WTC11 (cell line): ENCODE results near the gene UGT1A8.

Experiments
- CTCF ChIP-seq: fragments of 200-600 bp; IDR thresholded peaks from 2 replicates; pipeline ENCODE4 v1.8.0; 2022; ENCODE audit warnings: antibody characterized with exemption
- ETV6 ChIP-seq: sonication (generic); formaldehyde crosslinking; IDR thresholded peaks from 2 replicates; pipeline ENCODE4 v1.8.1; 2022; ENCODE audit warnings: mild to moderate bottlenecking, missing genetic modification reagents
- TEAD4 ChIP-seq: sonication (generic); formaldehyde crosslinking; IDR thresholded peaks from 2 replicates; pipeline ENCODE4 v1.8.0; 2022; ENCODE audit warnings: mild to moderate bottlenecking, missing genetic modification reagents

GRCh38 chr2:233702238-233702637 lies 84.8 kb downstream of the UGT1A8 start:
- TF ChIP-seq ETV6 (no peak), CTCF (no peak), TEAD4 (CRISPR knock-in tag) (no peak)
